GM18517 (cell line): ENCODE results near the gene FOXJ3.

Source experiments
- ATAC-seq: cut with Tn5 transposase; IDR thresholded peaks from one replicate; pipeline ENCODE4 v1.9.1; 2021; ENCODE audit warnings: mild to moderate bottlenecking, moderate library complexity; ENCODE audit not compliant: unreplicated experiment

FOXJ3 gene

GRCh38 chr1:42127767-42128166 is 207.3 kb downstream of the FOXJ3 start:
- no peak for ATAC-seq
